NCI-H1105 treated with DMSO at 0.1 percent for 48 hours (cell line): ENCODE data around the gene SPEM2.
"Not testable (repeated sequence)": the region's sequence is repeated elsewhere in the genome, so short reads cannot be mapped to it uniquely, and the experiment has no call there.

Experiments used
- DNase-seq: peaks from one replicate; lab custom pipeline; 2025; lab: John Stamatoyannopoulos, UW

SPEM2 gene

GRCh38 chr17:7471729-7472128, 46.3 kb downstream of the SPEM2 start:
- no peak for DNase-seq

DNA sequence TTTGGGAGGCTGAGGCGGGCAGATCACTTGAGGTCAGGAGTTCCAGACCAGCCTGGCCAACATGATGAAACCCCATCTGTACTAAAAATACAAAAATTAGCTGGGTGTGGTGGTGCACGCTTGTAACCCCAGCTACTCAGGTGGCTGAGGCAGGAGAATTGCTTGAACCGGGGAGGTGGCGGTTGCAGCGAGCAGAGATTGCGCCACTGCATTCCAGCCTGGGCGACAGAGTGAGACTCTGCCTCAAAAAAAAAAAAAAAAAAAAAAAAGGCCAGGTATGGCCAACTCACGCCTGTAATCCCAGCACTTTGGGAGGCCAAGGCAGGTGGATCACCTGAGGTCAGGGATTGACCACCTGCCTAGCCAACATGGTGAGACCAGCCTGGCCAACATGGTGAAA, 49.4 kb downstream of the SPEM2 start:
- DNase-seq = not testable (repeated sequence)

DNA sequence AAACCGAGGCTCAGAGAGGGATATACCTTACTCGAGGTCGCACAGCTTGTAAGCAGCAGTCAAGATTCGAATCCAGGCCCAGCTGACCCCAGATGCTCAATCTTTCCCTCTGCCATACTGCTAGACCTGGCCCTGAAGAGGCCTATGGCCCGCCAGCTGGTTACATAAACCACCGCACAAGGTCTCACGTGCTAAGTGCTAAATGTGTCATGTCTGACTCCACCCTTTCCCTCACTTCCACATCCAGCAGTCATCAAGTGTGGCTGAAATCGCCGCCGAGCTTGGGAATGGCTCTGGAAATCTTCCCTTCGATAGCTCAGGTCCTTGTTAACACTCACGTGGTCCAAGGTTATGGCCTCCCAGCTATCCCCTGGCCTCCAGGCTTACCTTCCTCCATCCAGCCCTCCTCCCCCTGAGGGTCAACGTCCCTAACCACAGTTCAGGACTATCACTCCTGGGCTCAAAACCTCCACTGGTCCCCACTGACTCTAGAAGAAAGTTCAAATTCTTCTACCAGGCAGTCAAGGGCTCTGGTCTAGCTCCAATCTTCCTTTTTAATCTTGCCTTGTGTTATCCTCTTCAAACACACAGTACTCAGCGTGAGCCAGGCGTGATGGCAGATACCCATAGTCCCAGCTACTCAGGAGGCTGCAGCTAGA, 50.5 kb downstream of the SPEM2 start:
- no peak for DNase-seq

- DNase-seq = no peak
Measured at GRCh38 chr17:7476494-7476893, 51.1 kb downstream of the SPEM2 start.

GRCh38 chr17:7476951-7477350, 51.5 kb downstream of the SPEM2 start:
- DNase-seq = no peak
